Measurements from ENCODE around the gene SULT1C2. TPM values are rescaled to one million over a fixed set of nuclear protein-coding genes. Genes with fewer than 3 reads are reported as not detected.
A peak's percentile ranks its signal among the peaks of the same experiment; 100 is the strongest.

Gene SULT1C2
- total and polyA plus RNA-seq, 2 of the 13 experiments (the other 11 are each of a cell fraction or from before 2014, with no cell fraction given): 4.0 to 6.2 TPM

- TF ChIP-seq ZNF441 (CRISPR knock-in tag; IDR thresholded peaks at IDR 0.05; ENCODE audit: borderline replicate concordance) (no peak), GABPA (IDR thresholded peaks at IDR 0.05; ENCODE audit: low read depth, low read length) (no peak; the same call in 1 of the 2 replicates), GABPA (CRISPR knock-in tag; IDR thresholded peaks at IDR 0.05; ENCODE audit: low read depth) (peak; percentile 88), KMT2B (CRISPR knock-in tag; IDR thresholded peaks at IDR 0.05) (no peak), ZBTB1 (CRISPR knock-in tag; IDR thresholded peaks at IDR 0.05; ENCODE audit: borderline replicate concordance) (no peak), RFXAP (CRISPR knock-in tag; IDR thresholded peaks at IDR 0.05; ENCODE audit: borderline replicate concordance) (no peak), ZMYM4 (CRISPR knock-in tag; IDR thresholded peaks at IDR 0.05) (peak; percentile 52), SOX6 (IDR thresholded peaks at IDR 0.05) (no peak), SOX6 (CRISPR knock-in tag; IDR thresholded peaks at IDR 0.05) (no peak), NONO (IDR thresholded peaks at IDR 0.05) (no peak), NONO (CRISPR knock-in tag; conservative IDR thresholded peaks at IDR 0.05) (no peak), ZNF816 (CRISPR knock-in tag; IDR thresholded peaks at IDR 0.05; ENCODE audit: borderline replicate concordance) (no peak), ZNF530 (CRISPR knock-in tag; IDR thresholded peaks at IDR 0.05; ENCODE audit: low read depth) (no peak), GFI1 (CRISPR knock-in tag; IDR thresholded peaks at IDR 0.05; ENCODE audit: borderline replicate concordance) (no peak), ZFP37 (CRISPR knock-in tag; IDR thresholded peaks at IDR 0.05; ENCODE audit: borderline replicate concordance) (no peak), KLF13 (CRISPR knock-in tag; IDR thresholded peaks at IDR 0.05) (no peak), KDM1A (CRISPR knock-in tag; IDR thresholded peaks at IDR 0.05) (peak; percentile 87; the same call in 1 of the 2 replicates), GZF1 (CRISPR knock-in tag; IDR thresholded peaks at IDR 0.05) (no peak), ZNF597 (CRISPR knock-in tag; IDR thresholded peaks at IDR 0.05) (no peak), CREB1 (IDR thresholded peaks at IDR 0.05) (no peak), CREB1 (CRISPR knock-in tag; IDR thresholded peaks at IDR 0.05) (no peak), ZBTB37 (CRISPR knock-in tag; IDR thresholded peaks at IDR 0.05) (no peak), SP2 (CRISPR knock-in tag; IDR thresholded peaks at IDR 0.05) (no peak), FOXA1 (IDR thresholded peaks at IDR 0.05) (no peak), FOXA1 (CRISPR knock-in tag; IDR thresholded peaks at IDR 0.05) (peak; percentile 90), TGIF2 (CRISPR knock-in tag; IDR thresholded peaks at IDR 0.05) (no peak), ZNF484 (CRISPR knock-in tag; IDR thresholded peaks at IDR 0.05; ENCODE audit: borderline replicate concordance, low read depth) (no peak), ZNF264 (CRISPR knock-in tag; IDR thresholded peaks at IDR 0.05) (no peak), ZNF619 (CRISPR knock-in tag; IDR thresholded peaks at IDR 0.05) (no peak), ZNF362 (CRISPR knock-in tag; IDR thresholded peaks at IDR 0.05; ENCODE audit: borderline replicate concordance) (no peak)
These were observed 16.9 kb upstream of the SULT1C2 start (continued) for GRCh38 chr2:108271691-108272253.
